Stimulated activated CD4-positive, alpha-beta T cell treated with anti-CD3 and anti-CD28 coated beads, Interleukin-12 subunit alpha, Interleukin-12 subunit beta, amount 100 ng/mL, for 4 hours (primary cell): ENCODE data around the gene CPA2.
"Not testable (repeated sequence)": the region's sequence is repeated elsewhere in the genome, so short reads cannot be mapped to it uniquely, and the experiment has no call there.

Experiments
- DNase-seq: peaks from one replicate; pipeline ENCODE4 v3.0.0-alpha.2; 2020

Gene CPA2

DNA sequence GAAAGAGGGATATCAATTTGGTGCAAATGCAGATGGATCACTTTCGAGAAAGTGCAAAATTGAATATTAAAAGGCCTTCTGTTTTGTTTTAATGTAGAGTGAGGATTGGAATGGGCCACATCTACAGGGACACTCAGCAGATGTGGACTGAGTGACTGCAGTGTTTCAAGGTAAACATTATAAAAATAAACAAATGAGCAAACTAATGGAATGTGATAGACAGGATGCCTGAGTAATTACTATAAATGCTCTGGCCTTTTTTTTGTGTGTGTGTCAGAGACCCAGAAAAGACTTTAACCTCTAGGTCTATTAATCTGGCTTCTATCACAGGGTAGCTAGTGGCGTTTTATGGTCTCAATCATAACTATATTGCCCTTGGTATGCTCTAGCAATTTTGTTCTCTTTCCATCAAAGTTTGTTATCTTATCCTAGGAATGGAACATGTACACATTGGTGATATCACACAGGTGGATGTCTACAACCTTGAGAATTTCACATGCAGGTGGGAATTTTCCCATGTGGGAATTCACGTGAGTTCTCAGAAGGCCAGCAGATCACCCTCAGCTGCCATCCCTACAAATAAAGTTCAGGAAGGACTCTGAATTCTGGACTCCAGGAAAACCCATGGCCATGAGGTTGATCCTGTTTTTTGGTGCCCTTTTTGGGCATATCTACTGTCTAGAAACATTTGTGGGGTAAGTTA, at the start of gene CPA2:
Gene CPA2 (plus strand): TSS at position 606 of the 703 bp plus-strand sequence. CDS start 19 bp downstream, at position 625.
- no peak for DNase-seq

DNA sequence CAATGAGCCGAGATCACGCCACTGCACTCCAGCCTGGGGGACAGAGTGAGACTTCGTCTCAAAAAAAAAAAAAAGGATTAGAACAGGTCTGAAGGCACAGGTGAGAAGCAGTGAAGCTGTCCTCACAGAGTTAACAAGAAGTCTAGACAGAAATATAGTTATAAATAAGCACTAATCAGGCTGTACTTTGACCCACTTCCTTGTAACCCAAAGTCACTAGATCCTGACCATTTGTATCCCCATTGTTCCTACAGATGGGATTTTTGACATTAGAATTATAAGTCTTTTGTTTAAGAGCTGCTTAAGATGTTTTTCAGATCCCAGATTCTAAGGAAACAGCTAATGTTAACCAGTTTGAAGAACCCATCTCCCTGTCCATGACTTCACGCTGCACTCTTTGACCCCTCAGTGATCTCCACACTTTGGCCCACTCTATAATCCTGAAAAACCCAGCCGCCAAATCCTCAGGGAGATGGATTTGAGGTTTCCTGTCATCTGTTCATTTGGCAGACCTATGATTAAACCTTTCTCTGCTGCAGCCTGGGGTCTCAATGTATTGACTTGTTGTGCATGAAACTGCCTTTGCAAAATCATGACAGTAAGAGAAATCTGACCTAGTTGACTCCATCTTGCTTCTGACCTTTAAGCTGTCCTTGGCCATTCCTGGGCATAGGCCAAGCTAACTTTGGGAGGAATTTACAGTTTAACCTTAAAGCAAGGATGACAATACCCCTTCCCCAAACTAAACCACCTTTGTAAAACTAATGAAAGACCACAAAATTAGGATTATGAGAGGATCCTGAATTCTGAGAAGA, 47.6 kb upstream of the CPA2 start:
- no peak for DNase-seq

DNA sequence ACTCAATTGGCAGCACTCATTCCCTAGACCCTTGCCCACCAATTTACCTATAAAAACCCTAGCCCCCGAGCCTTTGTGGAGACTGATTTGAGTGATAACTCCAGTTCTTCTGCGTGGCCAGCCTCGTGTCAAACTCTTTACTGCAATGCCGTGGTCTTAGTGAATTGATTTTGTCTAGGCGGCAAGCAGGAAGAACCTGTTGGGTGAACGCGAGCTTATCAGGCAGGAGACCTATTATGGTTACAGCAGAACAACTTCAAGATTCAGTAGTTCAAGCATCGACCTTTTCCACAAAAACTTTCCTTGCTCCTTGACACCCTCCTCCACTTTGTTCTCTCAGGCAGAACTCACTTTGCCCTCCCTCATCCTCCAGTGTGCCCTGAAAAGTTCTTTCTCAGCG, 46.8 kb upstream of the CPA2 start:
- DNase-seq = no peak

DNA sequence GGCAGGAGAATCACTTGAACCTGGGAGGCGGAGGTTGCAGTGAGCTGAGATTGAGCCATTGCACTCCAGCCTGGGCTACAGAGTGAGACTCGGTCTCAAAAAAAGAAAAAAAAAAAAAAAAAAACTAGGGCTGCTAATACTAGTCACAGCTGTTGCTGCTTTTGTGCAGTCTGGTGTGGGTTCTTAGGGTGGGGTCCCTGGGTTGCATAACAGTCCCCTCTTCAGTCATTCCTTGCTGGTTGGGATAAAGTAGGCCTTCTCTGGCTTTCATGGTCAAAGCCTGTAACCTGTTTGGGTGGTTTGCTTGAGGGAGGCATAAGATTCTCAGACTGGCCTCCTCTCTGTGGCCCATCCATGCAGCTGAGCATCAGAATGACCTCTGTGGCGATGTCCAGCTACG, 44.9 kb upstream of the CPA2 start:
- no peak for DNase-seq

DNA sequence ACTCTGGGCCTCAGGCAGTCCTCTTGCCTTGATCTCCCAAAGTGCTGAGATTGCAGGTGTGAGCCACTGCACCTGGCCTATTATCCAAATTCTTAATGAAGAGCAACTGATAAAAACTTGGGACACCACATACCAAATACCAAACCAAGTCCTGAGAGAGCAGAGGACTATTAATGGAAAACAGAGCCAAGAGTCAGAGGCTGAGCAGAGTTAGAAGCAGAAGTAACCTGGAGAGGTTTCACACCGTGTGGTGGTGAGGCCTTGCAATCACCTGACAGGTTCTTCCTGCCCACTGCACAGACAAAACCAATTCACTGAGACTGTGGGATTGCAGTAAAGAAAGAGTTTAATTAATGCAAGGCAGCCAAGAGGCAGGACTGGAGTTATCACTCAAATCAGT, 43.0 kb upstream of the CPA2 start:
- DNase-seq = no peak

DNA sequence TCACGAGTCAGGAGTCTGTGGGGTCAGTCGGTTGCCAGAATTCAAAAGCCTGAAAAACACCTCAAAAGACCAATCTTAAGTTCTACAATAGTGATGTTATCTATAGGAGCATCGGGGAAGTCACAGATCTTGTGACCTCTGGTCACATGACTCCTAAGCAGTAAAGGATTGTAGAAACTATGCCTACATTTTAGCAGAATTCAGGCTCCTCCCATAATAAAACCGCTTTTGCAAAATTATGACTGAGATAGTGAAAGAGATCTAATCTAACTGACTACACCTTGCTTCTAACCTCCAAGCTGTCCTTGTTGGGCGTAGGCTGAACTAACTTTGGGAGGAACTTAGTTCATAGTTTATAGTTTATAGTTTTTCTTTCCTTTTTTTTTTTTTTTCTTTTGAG, 42.5 kb upstream of the CPA2 start:
- DNase-seq = no peak

DNA sequence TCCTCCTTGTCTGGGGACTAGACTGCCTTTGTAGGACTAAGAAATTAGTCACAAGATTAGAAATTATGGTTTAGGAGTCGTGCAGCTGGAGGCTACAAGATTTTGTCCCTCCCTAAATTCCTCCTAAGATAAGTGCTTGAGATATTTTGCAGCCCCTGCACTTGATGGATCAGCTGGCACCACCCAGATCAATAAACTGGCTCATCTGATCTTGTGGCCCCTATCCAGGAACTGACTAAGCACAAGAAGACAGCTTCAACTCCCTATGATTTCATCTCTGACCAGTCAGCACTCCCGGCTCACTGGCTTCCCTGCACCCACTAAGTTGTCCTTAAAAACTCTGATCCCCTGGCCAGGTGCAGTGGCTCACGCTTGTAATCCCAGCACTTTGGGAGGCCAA, 41.7 kb upstream of the CPA2 start:
- DNase-seq = not testable (repeated sequence)

DNA sequence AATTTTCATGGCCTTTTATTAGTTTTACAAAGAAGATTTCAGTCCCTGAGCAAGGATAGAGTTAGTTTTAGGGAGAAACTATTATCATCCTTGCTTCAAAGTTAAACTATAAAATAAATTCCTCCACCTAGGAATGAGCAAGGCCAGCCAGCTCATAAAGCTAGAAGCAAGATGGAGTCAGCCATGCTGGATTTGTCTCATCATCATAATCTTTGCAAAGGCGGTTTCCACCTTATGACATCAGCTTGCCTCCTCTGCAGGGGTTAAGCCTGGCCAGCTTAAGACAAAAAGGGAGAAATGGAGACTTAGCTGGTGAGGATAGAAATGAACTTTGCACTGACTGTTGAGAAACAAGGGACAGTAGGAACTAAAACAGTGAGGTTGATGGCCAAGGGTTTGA, 40.3 kb upstream of the CPA2 start:
- no peak for DNase-seq

DNA sequence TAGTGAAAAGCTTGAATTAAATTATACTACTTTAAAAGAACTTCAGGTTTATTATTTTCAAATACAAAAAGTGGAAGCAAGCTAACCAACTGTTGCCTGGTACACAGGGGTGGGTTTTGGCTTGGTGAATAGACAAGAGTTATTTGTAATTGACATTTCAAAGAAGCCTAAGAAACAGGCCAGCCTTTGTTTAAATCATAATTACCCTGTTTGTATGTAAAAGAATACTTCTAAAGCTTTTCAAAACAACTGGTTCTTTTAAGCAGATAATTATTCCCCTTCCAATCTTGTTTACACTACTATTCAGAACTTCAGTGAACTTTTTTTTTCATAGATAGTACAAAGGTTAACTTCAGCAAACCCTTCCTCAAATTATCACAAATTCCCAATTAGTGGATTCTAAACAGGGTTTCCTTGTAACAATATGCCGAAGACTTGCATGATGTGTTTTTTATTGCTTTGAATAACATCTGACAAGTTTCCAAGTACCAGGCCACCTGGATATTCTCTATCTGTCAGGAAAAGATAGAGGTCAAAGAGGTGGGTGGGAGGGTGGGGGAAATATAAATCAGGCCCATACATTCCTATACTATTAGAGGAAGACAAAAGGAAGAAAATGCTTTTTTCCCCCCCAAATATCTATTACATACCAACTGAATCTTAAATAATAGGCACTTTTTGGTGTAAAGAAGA, 38.6 kb upstream of the CPA2 start:
- DNase-seq = no peak

DNA sequence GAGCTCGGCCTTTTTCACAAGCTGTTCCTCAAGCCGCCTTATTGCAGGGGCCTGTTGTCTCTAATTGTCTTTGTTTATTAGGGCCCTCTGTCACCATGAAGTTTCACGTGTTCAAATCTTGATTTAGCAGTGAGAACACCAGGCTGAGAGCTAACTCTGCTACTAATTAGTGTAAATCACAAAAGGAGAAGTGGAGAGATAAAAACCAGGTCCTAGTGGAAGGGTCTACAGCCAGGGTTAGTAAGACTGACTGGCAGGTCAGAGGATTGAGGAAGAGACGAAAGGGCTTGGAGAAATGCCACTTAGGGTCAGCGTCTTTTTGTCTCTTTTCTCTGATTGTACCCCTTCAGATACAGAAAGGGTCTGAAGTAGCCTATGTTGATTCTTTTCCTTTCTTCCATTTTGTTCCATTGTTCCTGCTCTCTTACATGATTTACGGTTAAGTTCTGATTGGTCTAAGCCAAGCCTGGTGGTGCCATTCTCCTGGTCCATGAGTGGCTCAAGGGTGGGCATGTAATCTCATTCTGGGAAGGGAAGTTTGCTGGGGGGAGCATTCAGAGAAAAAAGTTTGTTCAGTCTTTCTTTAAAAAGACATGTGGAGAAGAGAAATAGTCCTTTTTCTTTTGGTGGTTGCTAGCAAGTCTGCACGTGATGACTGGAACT, 37.7 kb upstream of the CPA2 start:
- DNase-seq = no peak

DNA sequence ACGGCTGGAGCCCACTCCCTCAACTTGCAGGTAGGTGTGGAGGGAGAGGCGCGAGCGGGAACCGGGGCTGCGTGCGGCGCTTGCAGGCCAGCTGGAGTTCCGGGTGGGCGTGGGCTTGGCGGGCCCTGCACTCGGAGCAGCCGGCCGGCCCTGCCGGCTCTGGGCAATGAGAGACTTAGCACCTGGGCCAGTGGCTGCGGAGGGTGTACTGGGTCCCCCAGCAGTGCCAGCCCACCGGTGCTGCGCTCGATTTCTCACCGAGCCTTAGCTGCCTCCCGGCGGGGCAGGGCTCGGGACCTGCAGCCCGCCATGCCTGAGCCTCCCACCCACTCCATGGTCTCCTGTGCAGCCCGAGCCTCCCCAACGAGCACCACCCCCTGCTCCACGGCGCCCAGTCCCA, 36.7 kb upstream of the CPA2 start:
- DNase-seq = not testable (repeated sequence)

DNA sequence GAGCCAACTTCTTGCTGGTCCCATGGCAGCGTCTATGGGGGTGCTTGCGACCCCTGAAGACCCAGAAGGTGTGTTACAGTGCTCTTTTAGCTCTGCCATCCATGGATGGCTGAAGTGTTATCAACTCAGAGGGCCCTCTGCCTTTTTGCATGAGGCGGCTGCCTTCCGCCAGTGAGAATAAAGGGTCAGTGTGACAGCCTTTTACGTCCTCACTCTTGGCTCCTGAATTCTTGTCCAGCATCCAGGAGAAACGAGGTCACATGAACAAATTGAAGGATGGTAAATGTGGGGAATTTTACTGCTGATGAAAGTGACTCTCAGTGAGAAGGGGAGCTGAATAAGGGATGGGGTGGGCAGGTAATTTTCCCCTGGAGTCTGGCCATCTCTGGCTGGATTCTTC, 34.9 kb upstream of the CPA2 start:
- DNase-seq = no peak

DNA sequence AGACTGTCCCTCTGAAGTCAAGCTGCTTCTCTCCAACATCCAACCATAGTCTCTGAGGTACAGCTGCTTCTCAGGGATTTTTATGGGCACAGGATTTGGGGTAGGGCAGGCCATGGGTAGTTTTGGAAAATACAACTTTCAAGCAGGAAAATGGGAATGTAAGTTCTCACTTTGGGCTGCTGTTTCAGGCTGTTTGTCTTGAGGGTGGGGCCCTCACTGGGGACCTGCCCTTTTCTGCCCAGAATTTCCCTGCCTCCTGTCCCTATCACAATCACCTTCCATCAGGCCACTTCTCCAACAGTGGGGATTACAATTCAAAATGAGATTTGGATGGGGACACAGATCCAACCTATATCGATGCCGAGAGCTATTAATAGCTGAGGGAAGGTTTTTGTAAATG, 34.5 kb upstream of the CPA2 start:
- no peak for DNase-seq

DNA sequence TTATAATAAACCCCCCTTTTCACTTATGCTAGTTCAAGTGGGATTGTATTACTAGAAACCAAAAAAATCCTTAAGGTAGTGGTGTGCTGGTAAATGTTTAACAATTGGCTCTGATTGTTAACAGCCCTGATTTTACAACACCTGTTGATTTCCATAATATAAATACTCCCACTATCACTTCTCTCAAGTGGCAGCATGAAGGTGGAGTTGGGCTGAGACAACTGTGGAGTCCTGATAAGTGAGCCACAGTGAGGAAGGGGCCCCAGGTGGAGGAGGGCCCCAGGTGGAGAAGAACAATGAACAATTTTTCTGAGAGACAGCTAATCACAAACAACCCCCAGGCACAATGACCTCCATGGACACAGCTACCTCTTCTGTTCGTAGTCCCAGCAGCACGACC, 32.6 kb upstream of the CPA2 start:
- DNase-seq = no peak

DNA sequence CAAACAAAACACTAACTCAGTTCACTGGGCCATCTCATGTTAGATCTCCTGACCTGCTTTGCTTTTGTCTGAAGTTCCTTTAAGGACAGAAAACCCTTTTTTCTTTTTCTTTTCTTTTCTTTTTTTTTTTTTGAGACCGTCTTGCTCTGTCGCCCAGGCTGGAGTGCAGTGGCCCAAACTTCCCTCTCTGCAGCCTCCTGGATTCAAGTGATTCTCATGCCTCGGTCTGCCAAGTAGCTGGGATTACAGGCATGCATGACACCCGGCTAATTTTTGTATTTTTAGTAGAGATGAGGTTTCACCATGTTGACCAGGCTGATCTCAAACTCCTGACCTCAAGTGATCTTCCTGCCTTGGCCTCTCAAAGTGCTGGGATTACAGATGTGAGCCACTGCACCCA, 30.3 kb upstream of the CPA2 start:
- not testable (repeated sequence) for DNase-seq

DNA sequence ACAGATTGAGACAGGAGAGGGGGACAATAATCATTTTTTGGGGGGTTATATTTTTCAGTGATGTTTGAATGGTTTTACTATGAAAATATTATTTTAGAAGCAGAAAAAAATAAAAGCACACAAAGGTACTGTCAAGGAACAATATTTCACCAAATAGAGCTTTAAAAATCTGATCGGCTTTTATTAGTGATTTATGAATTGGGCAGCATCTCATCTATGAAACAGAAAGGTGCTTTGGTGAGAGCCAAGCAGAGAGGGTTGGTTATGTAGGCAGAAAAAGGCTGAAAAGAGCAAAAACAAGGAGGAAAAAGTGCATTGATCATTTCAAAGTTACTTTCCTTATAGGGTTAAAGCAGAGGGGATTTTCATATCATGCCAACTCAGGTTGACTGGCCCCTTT, 26.4 kb upstream of the CPA2 start:
- DNase-seq = no peak

DNA sequence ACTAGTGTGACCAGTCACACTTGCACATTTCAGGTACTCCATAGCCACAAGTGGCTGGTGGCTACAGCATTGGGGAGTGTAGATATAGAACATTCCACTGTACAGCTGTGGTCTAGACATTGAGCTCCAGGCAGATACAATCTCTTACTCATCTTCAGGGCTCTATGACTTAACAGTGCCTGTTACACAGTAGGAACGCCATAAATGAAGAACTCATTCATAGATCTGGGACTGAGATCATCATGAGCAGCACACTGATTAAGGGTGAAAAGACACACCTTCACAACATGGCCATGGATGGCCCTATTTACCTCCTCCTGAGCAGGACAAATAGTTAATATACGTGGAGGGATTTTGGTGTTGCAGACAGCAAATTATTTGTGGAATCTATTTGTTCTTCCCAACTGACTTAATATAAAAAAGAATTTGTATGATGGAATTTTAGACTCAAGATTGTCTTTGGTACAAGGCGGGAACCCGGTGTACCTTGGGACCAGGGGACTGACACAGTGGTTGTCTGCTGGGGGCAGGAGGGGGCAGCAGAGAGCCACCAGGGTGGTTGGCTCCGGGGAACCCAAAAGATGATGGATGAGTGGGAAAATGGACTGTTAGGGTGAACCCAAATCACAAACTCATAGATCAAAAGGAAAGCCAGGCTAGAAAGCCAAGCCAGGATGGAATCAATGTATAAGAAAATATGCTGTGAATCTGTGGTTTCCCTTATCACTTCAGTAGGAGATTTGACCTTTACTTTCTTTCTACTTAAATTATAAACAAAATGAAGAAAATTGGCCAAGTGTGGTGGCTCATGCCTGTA, 24.3 kb upstream of the CPA2 start:
- peak; percentile 70 for DNase-seq

DNA sequence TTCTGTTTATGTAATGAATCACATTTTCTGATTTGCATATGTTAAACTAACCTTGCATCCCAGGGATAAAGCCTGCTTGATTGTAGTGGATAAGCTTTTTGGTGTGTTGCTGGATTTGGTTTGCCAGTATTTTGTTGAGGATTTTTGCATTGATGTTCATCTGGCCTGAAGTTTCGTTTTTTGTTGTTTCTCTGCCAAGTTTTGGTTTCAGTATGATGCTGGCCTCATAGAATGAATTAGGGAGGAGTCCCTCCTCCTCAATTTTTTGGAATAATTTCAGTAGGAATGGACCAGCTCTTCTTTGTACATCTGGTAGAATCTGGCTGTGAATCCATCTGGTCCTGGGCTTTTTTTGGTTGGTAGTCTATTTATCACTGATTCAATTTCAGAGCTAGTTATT, 23.2 kb upstream of the CPA2 start:
- not testable (repeated sequence) for DNase-seq

DNA sequence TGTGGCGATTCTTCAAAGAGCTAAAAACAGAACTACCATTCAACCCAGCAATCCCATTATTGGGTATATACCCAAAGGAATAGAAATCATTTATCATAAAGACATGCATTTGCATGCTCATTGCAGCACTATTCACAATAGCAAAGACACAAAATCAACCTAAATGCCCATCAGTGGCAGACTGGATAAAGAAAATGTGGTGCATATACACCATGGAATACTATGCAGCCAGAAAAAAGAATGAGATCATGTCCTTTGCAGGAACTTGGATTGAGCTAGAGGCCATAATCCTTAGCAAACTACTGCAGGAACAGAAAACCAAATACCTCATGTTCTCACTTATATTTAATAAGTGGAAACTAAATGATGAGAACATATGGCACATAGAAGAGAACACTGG, 20.2 kb upstream of the CPA2 start:
- DNase-seq = not testable (repeated sequence)

DNA sequence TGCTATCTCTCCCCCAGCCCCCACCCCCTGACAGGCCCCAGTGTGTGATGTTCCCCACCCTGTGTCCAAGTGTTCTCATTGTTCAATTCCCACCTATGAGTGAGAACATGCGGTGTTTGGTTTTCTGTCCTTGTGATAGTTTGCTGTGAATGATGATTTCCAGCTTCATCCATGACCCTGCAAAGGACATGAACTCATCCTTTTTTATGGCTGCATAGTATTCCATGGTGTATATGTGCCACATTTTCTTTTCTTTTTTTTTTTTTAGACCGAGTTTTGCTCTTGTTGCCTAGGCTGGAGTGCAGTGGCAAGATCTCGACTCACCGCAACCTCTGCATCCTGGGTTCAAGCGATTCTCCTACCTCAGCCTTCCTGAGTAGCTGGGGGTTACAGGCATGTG, 17.8 kb upstream of the CPA2 start:
- DNase-seq = not testable (repeated sequence)

DNA sequence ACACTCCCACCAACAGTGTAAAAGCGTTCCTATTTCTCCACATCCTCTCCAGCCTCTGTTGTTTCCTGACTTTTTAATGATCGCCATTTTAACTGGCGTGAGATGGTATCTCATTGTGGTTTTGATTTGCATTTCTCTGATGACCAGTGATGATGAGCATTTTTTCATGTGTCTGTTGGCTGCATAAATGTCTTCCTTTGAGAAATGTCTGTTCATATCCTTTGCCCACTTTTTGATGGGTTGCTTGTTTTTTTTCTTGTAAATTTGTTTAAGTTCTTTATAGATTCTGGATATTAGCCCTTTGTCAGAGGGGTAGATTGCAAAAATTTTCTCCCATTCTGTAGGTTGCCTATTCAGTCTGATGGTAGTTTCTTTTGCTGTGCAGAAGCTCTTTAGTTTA, 17.0 kb upstream of the CPA2 start:
- not testable (repeated sequence) for DNase-seq

DNA sequence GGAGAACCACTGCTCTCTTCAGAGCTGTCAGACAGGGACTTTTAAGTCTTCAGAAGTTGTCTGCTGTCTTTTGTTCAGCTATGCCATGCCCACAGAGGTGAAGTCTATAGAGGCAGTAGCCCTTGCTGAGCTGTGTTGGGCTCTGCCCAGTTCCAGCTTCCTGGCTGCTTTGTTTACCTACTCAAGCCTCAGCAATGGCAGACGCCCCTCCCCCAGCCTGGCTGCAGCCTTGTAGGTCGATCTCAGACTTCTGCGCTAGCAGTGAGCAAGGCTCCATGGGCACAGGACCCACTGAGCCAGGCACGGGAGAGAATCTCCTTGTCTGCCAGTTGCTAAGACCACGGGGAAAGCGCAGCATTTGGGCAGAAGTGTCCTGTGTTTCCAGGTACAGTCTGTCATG, 12.1 kb upstream of the CPA2 start:
- DNase-seq = no peak
